ENCODE data around the gene TRIO. TPM values are rescaled to one million over a fixed set of nuclear protein-coding genes. Genes with fewer than 3 reads are reported as not detected.

Gene TRIO
- total RNA-seq, 3 donors from 2014 or later (not counting 1 experiment from before 2014, with no cell fraction given): 84.6 to 136 (median 94.3) TPM

GRCh38 chr5:14450742-14451141, 307.6 kb downstream of the TRIO start:
- Histone ChIP-seq H3K27ac (ENCODE audit: low read length) (no peak overlapping the region), H3K4me3 (ENCODE audit: low read length) (no peak overlapping the region), H3K9me3 (ENCODE audit: control insufficient read depth, insufficient read depth, low read length) (no peaks in the 10 kb centered on the region), H3K36me3 (ENCODE audit: control insufficient read depth, insufficient read depth, low read length) (no peaks in the 10 kb centered on the region), H3K4me1 (ENCODE audit: control insufficient read depth, insufficient read depth, low read length) (no peaks in the 10 kb centered on the region), H3K27me3 (ENCODE audit: control insufficient read depth, insufficient read depth, low read length) (no peaks in the 10 kb centered on the region)
- Mint-ChIP-seq H3K4me1 (no peaks in the 10 kb centered on the region), H3K4me3 (no peak overlapping the region), H3K9me3 (no peaks in the 10 kb centered on the region), H3K27me3 (ENCODE audit: low read depth in 2 of 2) (no peaks in the 10 kb centered on the region), H3K27ac (no peak overlapping the region), H3K36me3 (no peaks in the 10 kb centered on the region)
- TF ChIP-seq, protein P1, sequence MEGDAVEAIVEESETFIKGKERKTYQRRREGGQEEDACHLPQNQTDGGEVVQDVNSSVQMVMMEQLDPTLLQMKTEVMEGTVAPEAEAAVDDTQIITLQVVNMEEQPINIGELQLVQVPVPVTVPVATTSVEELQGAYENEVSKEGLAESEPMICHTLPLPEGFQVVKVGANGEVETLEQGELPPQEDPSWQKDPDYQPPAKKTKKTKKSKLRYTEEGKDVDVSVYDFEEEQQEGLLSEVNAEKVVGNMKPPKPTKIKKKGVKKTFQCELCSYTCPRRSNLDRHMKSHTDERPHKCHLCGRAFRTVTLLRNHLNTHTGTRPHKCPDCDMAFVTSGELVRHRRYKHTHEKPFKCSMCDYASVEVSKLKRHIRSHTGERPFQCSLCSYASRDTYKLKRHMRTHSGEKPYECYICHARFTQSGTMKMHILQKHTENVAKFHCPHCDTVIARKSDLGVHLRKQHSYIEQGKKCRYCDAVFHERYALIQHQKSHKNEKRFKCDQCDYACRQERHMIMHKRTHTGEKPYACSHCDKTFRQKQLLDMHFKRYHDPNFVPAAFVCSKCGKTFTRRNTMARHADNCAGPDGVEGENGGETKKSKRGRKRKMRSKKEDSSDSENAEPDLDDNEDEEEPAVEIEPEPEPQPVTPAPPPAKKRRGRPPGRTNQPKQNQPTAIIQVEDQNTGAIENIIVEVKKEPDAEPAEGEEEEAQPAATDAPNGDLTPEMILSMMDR (IDR thresholded peaks at IDR 0.05): no peak
- DNase-seq (no peak), ATAC-seq (no peak)
- no CpG with 5 or more reads among the region's 2 CpGs for WGBS (ENCODE audit: insufficient coverage)
- intact Hi-C loops (cut with micrococcal nuclease): no loop called here

- Histone ChIP-seq H3K27ac (ENCODE audit: low read length) (no peak overlapping the region), H3K36me3 (ENCODE audit: control insufficient read depth, insufficient read depth, low read length) (no peaks in the 10 kb centered on the region), H3K4me1 (ENCODE audit: control insufficient read depth, insufficient read depth, low read length) (no peaks in the 10 kb centered on the region), H3K9me3 (ENCODE audit: control insufficient read depth, insufficient read depth, low read length) (no peaks in the 10 kb centered on the region), H3K27me3 (ENCODE audit: control insufficient read depth, insufficient read depth, low read length) (no peaks in the 10 kb centered on the region), H3K4me3 (ENCODE audit: low read length) (no peak overlapping the region)
- no peak for ATAC-seq
- TF ChIP-seq, protein P1 (IDR thresholded peaks at IDR 0.05): no peak
- intact Hi-C loops (cut with micrococcal nuclease): no loop called here
- Mint-ChIP-seq H3K36me3 (no peaks in the 10 kb centered on the region), H3K27me3 (ENCODE audit: low read depth in 2 of 2) (no peaks in the 10 kb centered on the region), H3K27ac (no peak overlapping the region), H3K9me3 (no peaks in the 10 kb centered on the region), H3K4me3 (no peak overlapping the region), H3K4me1 (no peaks in the 10 kb centered on the region)
- 88% methylated on average over 13 of the region's 13 CpGs for WGBS (ENCODE audit: insufficient coverage)
- no peak for DNase-seq
These were observed 308.7 kb downstream of the TRIO start for GRCh38 chr5:14451871-14452270.

DNA sequence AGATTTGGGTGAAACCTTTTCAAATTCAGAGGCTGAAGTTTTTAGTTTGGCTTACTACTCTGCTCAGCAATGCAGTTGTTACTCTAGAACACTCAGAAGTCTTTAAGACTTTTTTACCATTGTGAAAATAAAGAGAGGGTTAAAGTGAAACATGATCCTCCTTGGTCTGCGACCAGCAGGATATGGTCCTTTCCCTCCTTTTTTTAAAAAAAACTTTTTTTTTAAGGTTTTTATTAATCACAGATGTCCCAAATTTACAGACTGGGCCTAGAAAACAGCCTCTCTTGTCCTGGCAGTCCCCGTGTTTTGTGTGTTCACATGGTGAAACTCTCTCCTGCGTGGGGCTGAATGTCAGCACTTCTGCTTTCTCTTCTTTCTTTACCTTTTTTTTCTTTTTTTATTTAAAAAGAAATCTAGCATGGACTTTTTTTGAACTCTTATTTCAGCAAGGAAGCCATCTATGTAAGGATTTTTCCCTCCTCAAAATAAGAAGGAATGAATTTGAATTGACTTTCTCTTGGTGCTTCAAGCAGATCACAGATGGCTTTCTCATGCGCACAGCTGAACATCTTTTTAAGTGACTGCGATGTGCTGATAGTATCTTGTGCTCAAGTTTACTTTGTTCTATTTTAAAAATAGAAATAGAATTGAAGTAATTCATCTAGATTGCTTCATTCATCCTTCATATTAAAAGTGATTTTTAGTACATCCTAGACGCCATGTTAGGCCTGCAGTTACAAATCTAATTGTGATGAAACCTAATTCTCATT, 309.7 kb downstream of the TRIO start:
- intact Hi-C loops (cut with micrococcal nuclease): no loop called here
- TF ChIP-seq, protein P1 (IDR thresholded peaks at IDR 0.05): no peak
- no peaks in the 10 kb centered on the region for H3K36me3 Mint-ChIP-seq

GRCh38 chr5:14453481-14453880, 310.3 kb downstream of the TRIO start:
- no peaks in the 10 kb centered on the region for H3K27me3 Mint-ChIP-seq (ENCODE audit: low read depth in 2 of 2)
- no peak overlapping the region for H3K4me3 Mint-ChIP-seq
- TF ChIP-seq, protein P1 (IDR thresholded peaks at IDR 0.05): no peak
- H3K4me1 Mint-ChIP-seq: no peaks in the 10 kb centered on the region
- H3K36me3 Mint-ChIP-seq: no peaks in the 10 kb centered on the region
- Histone ChIP-seq H3K36me3 (ENCODE audit: control insufficient read depth, insufficient read depth, low read length) (no peaks in the 10 kb centered on the region), H3K4me3 (ENCODE audit: low read length) (no peak overlapping the region), H3K27ac (ENCODE audit: low read length) (no peak overlapping the region), H3K27me3 (ENCODE audit: control insufficient read depth, insufficient read depth, low read length) (no peaks in the 10 kb centered on the region), H3K9me3 (ENCODE audit: control insufficient read depth, insufficient read depth, low read length) (no peaks in the 10 kb centered on the region), H3K4me1 (ENCODE audit: control insufficient read depth, insufficient read depth, low read length) (no peaks in the 10 kb centered on the region)
- intact Hi-C loops (cut with micrococcal nuclease): no loop called here
- WGBS (ENCODE audit: insufficient coverage): 93% methylated on average over 2 of the region's 2 CpGs
- H3K27ac Mint-ChIP-seq: no peak overlapping the region
- no peak for ATAC-seq
- DNase-seq: no peak
- H3K9me3 Mint-ChIP-seq: no peaks in the 10 kb centered on the region

More for the DNA sequence above, 309.7 kb downstream of the TRIO start:
- Histone ChIP-seq H3K27ac (ENCODE audit: low read length) (no peak overlapping the region), H3K36me3 (ENCODE audit: control insufficient read depth, insufficient read depth, low read length) (no peaks in the 10 kb centered on the region), H3K27me3 (ENCODE audit: control insufficient read depth, insufficient read depth, low read length) (no peaks in the 10 kb centered on the region), H3K9me3 (ENCODE audit: control insufficient read depth, insufficient read depth, low read length) (no peaks in the 10 kb centered on the region), H3K4me3 (ENCODE audit: low read length) (no peak overlapping the region), H3K4me1 (ENCODE audit: control insufficient read depth, insufficient read depth, low read length) (no peaks in the 10 kb centered on the region)
- Mint-ChIP-seq H3K27ac (no peak overlapping the region), H3K4me3 (no peak overlapping the region), H3K4me1 (no peaks in the 10 kb centered on the region), H3K9me3 (no peaks in the 10 kb centered on the region), H3K27me3 (ENCODE audit: low read depth in 2 of 2) (no peaks in the 10 kb centered on the region)
- 61% methylated on average over 5 of the region's 6 CpGs for whole genome bisulfite sequencing (ENCODE audit: insufficient coverage)
- ATAC-seq (no peak), DNase-seq (no peak)
